ENCODE results near the gene PDLIM4. TPM values are rescaled to one million over a fixed set of nuclear protein-coding genes. Genes with fewer than 3 reads are reported as not detected.

PDLIM4 gene
- total RNA-seq, 2 experiments from 2014 or later = not detected

- BruUV-seq (replicated peaks) = no TSS peak
- H3K79me2 ChIP-seq (ENCODE audit: insufficient read depth, low read depth, low read length) = no peaks in the 10 kb centered on the region
- intact Hi-C loops (cut with micrococcal nuclease; ENCODE audit: unreplicated experiment) = loop anchor here (10.0 kb wide), 1 partner anchor 93 kb away; no protein-coding TSS in a partner anchor
- H3K27ac ChIP-seq (ENCODE audit: low read depth, low read length, poor library complexity, severe bottlenecking) = no peak overlapping the region
- H3K4me1 ChIP-seq (ENCODE audit: insufficient read depth, low read length, poor library complexity, severe bottlenecking) = no peaks in the 10 kb centered on the region
- H3K36me3 ChIP-seq (ENCODE audit: insufficient read depth, low read length) = no peaks in the 10 kb centered on the region
- no peaks in the 10 kb centered on the region for H3K9me3 ChIP-seq (ENCODE audit: low read length)
- H3K9me2 ChIP-seq (ENCODE audit: insufficient read depth, low read length) = no peaks in the 10 kb centered on the region
- no peaks in the 10 kb centered on the region for H4K20me1 ChIP-seq (ENCODE audit: insufficient read depth, low read length)
- TF ChIP-seq EZH2phosphoT487 (IDR thresholded peaks at IDR 0.05; ENCODE audit: borderline replicate concordance, low read depth, low read length) = no peak
- no peak for TF ChIP-seq CTCF (conservative IDR thresholded peaks at IDR 0.05; ENCODE audit: low read length)
- no peak overlapping the region for H2AFZ ChIP-seq (ENCODE audit: low read length)
- POLR2A ChIA-PET = no interaction called here
- CTCF ChIA-PET (ENCODE audit: unreplicated experiment) = no interaction called here
- DNase-seq (ENCODE audit: low spot score) = no peak
- no peak overlapping the region for H3K4me3 ChIP-seq (ENCODE audit: low read depth, low read length, poor library complexity, severe bottlenecking)
- H3K4me2 ChIP-seq (ENCODE audit: low read length) = no peak overlapping the region
These were observed 20.7 kb downstream of the PDLIM4 start for GRCh38 chr5:132277971-132278853.

GRCh38 chr5:132279801-132280200 lies 22.3 kb downstream of the PDLIM4 start:
- Histone ChIP-seq H3K9me2 (ENCODE audit: insufficient read depth, low read length) (no peaks in the 10 kb centered on the region), H2AFZ (ENCODE audit: low read length) (no peak overlapping the region), H3K9me3 (ENCODE audit: low read length) (no peaks in the 10 kb centered on the region), H3K4me1 (ENCODE audit: insufficient read depth, low read length, poor library complexity, severe bottlenecking) (no peaks in the 10 kb centered on the region), H3K4me2 (ENCODE audit: low read length) (no peak overlapping the region), H3K27ac (ENCODE audit: low read depth, low read length, poor library complexity, severe bottlenecking) (no peak overlapping the region), H3K36me3 (ENCODE audit: insufficient read depth, low read length) (no peaks in the 10 kb centered on the region), H3K79me2 (ENCODE audit: insufficient read depth, low read depth, low read length) (no peaks in the 10 kb centered on the region), H4K20me1 (ENCODE audit: insufficient read depth, low read length) (no peaks in the 10 kb centered on the region), H3K4me3 (ENCODE audit: low read depth, low read length, poor library complexity, severe bottlenecking) (no peak overlapping the region)
- no TSS peak for BruUV-seq (replicated peaks)
- TF ChIP-seq CTCF (conservative IDR thresholded peaks at IDR 0.05; ENCODE audit: low read length) (no peak), EZH2phosphoT487 (IDR thresholded peaks at IDR 0.05; ENCODE audit: borderline replicate concordance, low read depth, low read length) (no peak)
- CTCF ChIA-PET (ENCODE audit: unreplicated experiment) = interaction anchor here (0.6 kb wide), 1 partner anchor 1400 kb away, joined by 4 read pairs; no protein-coding TSS in a partner anchor
- POLR2A ChIA-PET = no interaction called here
- no peak for DNase-seq (ENCODE audit: low spot score)
- intact Hi-C loops (cut with micrococcal nuclease; ENCODE audit: unreplicated experiment) = loop anchor here (10.0 kb wide), 1 partner anchor 95 kb away; no protein-coding TSS in a partner anchor

Data from OCI-LY7 (cell line).